HFFc6 (cell line): Measurements from ENCODE around the gene NELFB. TPM values are rescaled to one million over a fixed set of nuclear protein-coding genes. Genes with fewer than 3 reads are reported as not detected.

Source experiments
- DNase-seq: peaks from one replicate; pipeline ENCODE4 v3.0.0-alpha.2; 2018
- H3K27ac Mint-ChIP-seq: 2 replicates; pipeline ENCODE4 v1.8.0; 2020; ENCODE audit warnings: mild to moderate bottlenecking, mixed read lengths
- H3K27me3 Mint-ChIP-seq: 2 replicates; pipeline ENCODE4 v1.8.0; 2021; ENCODE audit warnings: mild to moderate bottlenecking, moderate library complexity, mixed read lengths; ENCODE audit not compliant: insufficient read depth
- H3K36me3 Mint-ChIP-seq: 2 replicates; pipeline ENCODE4 v1.8.0; 2021; ENCODE audit warnings: low read depth, mixed read lengths
- H3K4me1 Mint-ChIP-seq: 2 replicates; pipeline ENCODE4 v1.8.0; 2020; ENCODE audit warnings: low read depth, mixed read lengths
- H3K4me3 Mint-ChIP-seq: 2 replicates; pipeline ENCODE4 v1.8.0; 2020; ENCODE audit warnings: mild to moderate bottlenecking, moderate library complexity, mixed read lengths
- H3K9me3 Mint-ChIP-seq: 2 replicates; pipeline ENCODE4 v1.8.0; 2020; ENCODE audit warnings: mild to moderate bottlenecking, mixed read lengths
- total RNA-seq, 6 experiments: library from RNA; stranded (reverse); fragmentation: NEBNext Ultra II Directional; extraction: Animal tissue kit (Norgen Biotek cat#: 25700); gene quantifications; 2 replicates in 1 of 6; 3 replicates in 5 of 6; pipeline ENCODE4 v1.2.3, GENCODE V29; 2021
- TF ChIP-seq, protein P1 (sequence below): fragments of 200-600 bp; sonication (generic); IDR thresholded peaks from 2 replicates; pipeline ENCODE4 v1.5.0; 2021; ENCODE audit warnings: antibody characterized with exemption, mild to moderate bottlenecking

Gene NELFB
- total RNA-seq, 6 experiments from 2014 or later = 48.5 to 59.9 (median 52.7) TPM

GRCh38 chr9:137214620-137215019 lies 40.5 kb upstream of the NELFB start:
- Mint-ChIP-seq H3K36me3 (no peaks in the 10 kb centered on the region), H3K27ac (no peak overlapping the region), H3K27me3 (peaks cover 2% of the 10 kb centered on the region), H3K9me3 (no peaks in the 10 kb centered on the region), H3K4me3 (no peak overlapping the region), H3K4me1 (peaks cover 5% of the 10 kb centered on the region; the same call in 1 of the 2 replicates)
- TF ChIP-seq, protein P1, sequence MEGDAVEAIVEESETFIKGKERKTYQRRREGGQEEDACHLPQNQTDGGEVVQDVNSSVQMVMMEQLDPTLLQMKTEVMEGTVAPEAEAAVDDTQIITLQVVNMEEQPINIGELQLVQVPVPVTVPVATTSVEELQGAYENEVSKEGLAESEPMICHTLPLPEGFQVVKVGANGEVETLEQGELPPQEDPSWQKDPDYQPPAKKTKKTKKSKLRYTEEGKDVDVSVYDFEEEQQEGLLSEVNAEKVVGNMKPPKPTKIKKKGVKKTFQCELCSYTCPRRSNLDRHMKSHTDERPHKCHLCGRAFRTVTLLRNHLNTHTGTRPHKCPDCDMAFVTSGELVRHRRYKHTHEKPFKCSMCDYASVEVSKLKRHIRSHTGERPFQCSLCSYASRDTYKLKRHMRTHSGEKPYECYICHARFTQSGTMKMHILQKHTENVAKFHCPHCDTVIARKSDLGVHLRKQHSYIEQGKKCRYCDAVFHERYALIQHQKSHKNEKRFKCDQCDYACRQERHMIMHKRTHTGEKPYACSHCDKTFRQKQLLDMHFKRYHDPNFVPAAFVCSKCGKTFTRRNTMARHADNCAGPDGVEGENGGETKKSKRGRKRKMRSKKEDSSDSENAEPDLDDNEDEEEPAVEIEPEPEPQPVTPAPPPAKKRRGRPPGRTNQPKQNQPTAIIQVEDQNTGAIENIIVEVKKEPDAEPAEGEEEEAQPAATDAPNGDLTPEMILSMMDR = no peak
- no peak for DNase-seq

DNA sequence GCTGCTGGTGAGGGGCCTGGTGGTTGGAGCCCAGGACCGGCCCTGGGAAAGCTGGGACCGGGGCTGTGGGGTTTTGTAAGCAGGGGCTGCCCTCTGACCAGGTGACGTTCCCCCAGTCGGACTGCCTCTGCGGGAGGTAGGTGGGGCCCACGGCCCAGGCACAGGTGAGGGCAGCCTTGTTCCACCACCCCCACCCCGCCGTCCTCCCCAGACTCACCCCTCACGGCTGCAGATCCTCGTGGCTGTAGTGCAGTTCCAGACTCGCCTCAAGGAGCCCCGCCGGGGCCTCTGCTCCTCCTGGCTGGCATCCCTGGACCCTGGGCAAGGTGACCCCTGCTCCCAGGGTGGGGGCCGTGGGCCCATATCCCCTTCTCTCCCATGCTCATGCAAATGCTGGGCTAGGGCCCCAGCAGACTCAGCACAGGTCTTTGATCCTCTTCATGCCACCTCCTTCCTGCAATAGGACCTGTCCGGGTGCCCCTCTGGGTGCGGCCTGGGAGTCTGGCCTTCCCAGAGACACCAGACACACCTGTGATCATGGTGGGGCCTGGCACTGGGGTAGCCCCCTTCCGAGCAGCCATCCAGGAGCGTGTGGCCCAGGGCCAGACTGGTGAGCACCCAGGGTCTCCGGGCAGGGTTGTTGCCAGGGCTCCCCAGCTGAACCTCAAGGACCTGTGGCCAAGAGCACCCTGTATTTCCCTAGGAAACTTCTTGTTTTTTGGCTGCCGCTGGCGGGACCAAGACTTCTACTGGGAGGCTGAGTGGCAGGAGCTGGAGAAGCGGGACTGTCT lies 39.7 kb upstream of the NELFB start:
- no peak overlapping the region for H3K27ac Mint-ChIP-seq
- DNase-seq = no peak
- H3K4me3 Mint-ChIP-seq = no peak overlapping the region
- peaks cover 5% of the 10 kb centered on the region; the same call in 1 of the 2 replicates for H3K4me1 Mint-ChIP-seq
- H3K36me3 Mint-ChIP-seq = no peaks in the 10 kb centered on the region
- TF ChIP-seq, protein P1 = no peak
- no peaks in the 10 kb centered on the region for H3K9me3 Mint-ChIP-seq
- H3K27me3 Mint-ChIP-seq = peaks cover 2% of the 10 kb centered on the region

DNA sequence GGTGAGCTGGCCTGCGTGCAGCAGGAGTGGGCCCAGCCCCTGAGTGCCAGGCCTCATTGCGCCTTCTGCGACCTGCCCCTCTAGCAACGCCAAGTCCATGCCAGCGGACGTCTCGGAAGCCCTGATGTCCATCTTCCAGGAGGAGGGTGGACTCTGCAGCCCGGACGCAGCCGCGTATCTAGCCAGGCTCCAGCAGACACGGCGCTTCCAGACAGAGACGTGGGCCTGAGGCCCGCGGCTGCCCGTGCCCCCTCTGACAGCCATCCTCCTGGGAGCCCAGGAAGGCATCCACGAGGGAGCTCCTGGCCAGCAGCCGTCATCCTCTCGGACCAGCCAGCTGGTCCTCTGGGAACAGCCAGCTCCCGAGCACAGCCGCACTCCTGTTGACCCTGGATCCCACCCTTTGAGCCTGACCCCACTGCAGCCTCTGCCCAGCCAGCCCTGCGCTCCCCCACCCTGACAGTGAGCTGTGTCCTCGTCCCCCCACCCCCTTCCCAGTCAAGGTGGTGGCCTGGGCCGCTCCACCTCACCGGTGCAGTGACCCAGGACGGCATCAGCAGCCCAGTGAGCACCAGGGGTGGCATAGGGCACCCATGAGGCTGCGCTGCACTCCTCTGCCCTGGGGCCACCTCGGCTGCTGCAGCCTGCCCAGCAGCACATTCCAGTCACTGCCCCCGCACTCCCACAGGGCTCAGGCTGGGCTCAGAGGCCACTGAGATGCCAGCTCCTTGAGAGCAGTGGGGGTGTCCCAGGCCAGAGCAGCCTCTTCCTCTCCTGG lies 38.8 kb upstream of the NELFB start:
- TF ChIP-seq, protein P1 = no peak
- peaks cover 5% of the 10 kb centered on the region; the same call in 1 of the 2 replicates for H3K4me1 Mint-ChIP-seq

DNA sequence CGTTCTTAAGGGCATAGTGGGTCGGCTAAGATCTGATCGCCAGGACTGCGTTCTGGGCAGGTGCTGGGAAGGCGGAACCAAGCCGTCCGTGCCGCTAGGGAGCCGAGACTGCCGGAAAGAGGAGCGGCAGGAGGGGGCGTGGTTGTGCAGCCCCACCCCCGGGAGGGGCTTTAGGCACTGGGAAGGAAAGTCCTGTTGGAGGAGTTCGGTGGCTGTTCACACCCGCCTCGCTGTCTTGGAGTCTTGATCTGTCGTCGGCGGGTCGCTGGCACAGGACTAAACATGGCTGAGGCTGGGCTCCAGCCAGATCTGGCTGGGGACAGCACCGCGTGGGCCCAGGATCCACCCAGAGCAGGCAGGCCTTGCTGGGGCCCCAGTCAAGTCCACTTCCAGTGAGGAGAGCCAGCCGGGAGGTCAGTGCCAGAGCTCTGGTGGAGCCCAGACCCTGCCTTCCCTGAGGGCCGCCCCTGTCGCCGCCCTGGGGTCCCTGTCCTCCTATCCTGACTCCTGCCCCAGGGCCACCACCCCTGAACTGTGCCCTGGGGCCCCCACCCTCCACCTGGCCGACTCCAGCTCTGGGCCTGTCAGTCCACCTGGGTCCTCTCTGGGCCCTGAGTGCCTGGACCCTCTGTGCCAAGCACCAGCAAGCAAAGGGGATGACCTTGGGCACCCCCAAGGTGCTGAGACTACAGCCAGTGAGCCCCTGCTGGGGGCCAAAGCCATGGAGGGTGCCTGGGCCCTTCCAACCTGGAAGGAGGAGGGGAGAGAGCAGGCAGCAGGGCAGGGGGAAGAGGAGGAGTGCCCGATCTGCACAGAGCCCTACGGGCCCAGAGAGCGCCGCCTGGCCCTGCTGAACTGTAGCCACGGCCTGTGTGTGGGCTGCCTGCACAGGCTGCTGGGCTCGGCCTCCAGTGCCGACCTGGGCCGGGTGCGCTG lies 37.6 kb upstream of the NELFB start:
- no peak overlapping the region for H3K27ac Mint-ChIP-seq
- H3K9me3 Mint-ChIP-seq = no peaks in the 10 kb centered on the region
- H3K27me3 Mint-ChIP-seq = no peaks in the 10 kb centered on the region
- TF ChIP-seq, protein P1 = no peak
- no peak for DNase-seq
- no peak overlapping the region for H3K4me3 Mint-ChIP-seq
- H3K36me3 Mint-ChIP-seq = no peaks in the 10 kb centered on the region
- H3K4me1 Mint-ChIP-seq = peaks cover 5% of the 10 kb centered on the region; the same call in 1 of the 2 replicates

More for the DNA sequence above, 38.8 kb upstream of the NELFB start:
- Mint-ChIP-seq H3K27ac (no peak overlapping the region), H3K27me3 (no peaks in the 10 kb centered on the region; the same call in 1 of the 2 replicates), H3K4me3 (no peak overlapping the region), H3K9me3 (no peaks in the 10 kb centered on the region), H3K36me3 (no peaks in the 10 kb centered on the region)
- no peak for DNase-seq

- no peak overlapping the region for H3K27ac Mint-ChIP-seq
- TF ChIP-seq, protein P1 = no peak
- H3K9me3 Mint-ChIP-seq = no peaks in the 10 kb centered on the region
- no peaks in the 10 kb centered on the region; the same call in 1 of the 2 replicates for H3K27me3 Mint-ChIP-seq
- H3K4me3 Mint-ChIP-seq = no peak overlapping the region
- H3K4me1 Mint-ChIP-seq = peaks cover 5% of the 10 kb centered on the region; the same call in 1 of the 2 replicates
- no peak for DNase-seq
- H3K36me3 Mint-ChIP-seq = no peaks in the 10 kb centered on the region
Observed at GRCh38 chr9:137218212-137218753, 36.8 kb upstream of the NELFB start.
